Posterior vena cava (tissue), 2 donors: ENCODE results near the gene PPP2R2B. TPM values are rescaled to one million over a fixed set of nuclear protein-coding genes. Genes with fewer than 3 reads are reported as not detected.

ENCODE experiments used
- DNase-seq: peaks from one replicate; pipeline ENCODE4 v3.0.0-alpha.2; 2020; ENCODE audit warnings: low spot score
- intact Hi-C, 2 donors: fragments of 100-400 bp; cut with DNase I; formaldehyde crosslinking; loops; one replicate each; pipeline versions ENCODE4 v1.14.1 to v1.14.2; 2022 to 2023
- total RNA-seq, 2 donors: library from RNA; stranded (reverse); fragmentation: NEBNext Ultra II Directional; extraction: Animal tissue kit (Norgen Biotek cat#: 25700); gene quantifications; one replicate each; pipeline ENCODE4 v1.2.1, GENCODE V29; 2021
- donor health status: DM: yes; HTN: yes; CAD: no.
- donor health status: DM: yes; HTN: yes; CAD: no.

PPP2R2B gene
- total RNA-seq, 2 donors from 2014 or later, result 17.3 to 53.1 TPM

- DNase-seq, result no peak
- intact Hi-C loops, result no loop called here
These were observed 157.3 kb downstream of the PPP2R2B start for GRCh38 chr5:146721073-146721815.

GRCh38 chr5:146720107-146720506 lies 158.4 kb downstream of the PPP2R2B start:
- no peak for DNase-seq
- intact Hi-C loops, result no loop called here

GRCh38 chr5:146719179-146719578 lies 159.4 kb downstream of the PPP2R2B start:
- DNase-seq, result no peak

GRCh38 chr5:146718609-146719008 lies 159.9 kb downstream of the PPP2R2B start:
- intact Hi-C loops, result no loop called here
- DNase-seq, result no peak

More at GRCh38 chr5:146719179-146719578, 159.4 kb downstream of the PPP2R2B start:
- intact Hi-C loops, result no loop called here

GRCh38 chr5:146717951-146718350 lies 160.6 kb downstream of the PPP2R2B start:
- intact Hi-C loops, result no loop called here
- no peak for DNase-seq

- intact Hi-C loops, result no loop called here
- DNase-seq, result no peak
These were observed 161.9 kb downstream of the PPP2R2B start for GRCh38 chr5:146716636-146717035.

GRCh38 chr5:146710348-146710747 lies 168.2 kb downstream of the PPP2R2B start:
- intact Hi-C loops, result no loop called here
- no peak for DNase-seq

- intact Hi-C loops, result no loop called here
- no peak for DNase-seq
These were observed 171.2 kb downstream of the PPP2R2B start for GRCh38 chr5:146707316-146707715.

GRCh38 chr5:146706321-146706972 lies 172.1 kb downstream of the PPP2R2B start:
- intact Hi-C loops, result no loop called here
- peak; percentile 72 for DNase-seq

- intact Hi-C loops, result no loop called here
- DNase-seq, result no peak
These were observed 173.4 kb downstream of the PPP2R2B start for GRCh38 chr5:146704949-146705665.

- intact Hi-C loops, result no loop called here
- no peak for DNase-seq
These were observed 174.7 kb downstream of the PPP2R2B start for GRCh38 chr5:146703899-146704298.

- intact Hi-C loops, result no loop called here
- DNase-seq, result no peak
These were observed 175.1 kb downstream of the PPP2R2B start for GRCh38 chr5:146703499-146703898.

GRCh38 chr5:146699664-146700418 lies 178.7 kb downstream of the PPP2R2B start:
- DNase-seq, result no peak
- intact Hi-C loops, result no loop called here

- DNase-seq, result no peak
- intact Hi-C loops, result no loop called here
These were observed 179.4 kb downstream of the PPP2R2B start for GRCh38 chr5:146699138-146699537.

- intact Hi-C loops, result no loop called here
- DNase-seq, result no peak
These were observed 179.9 kb downstream of the PPP2R2B start for GRCh38 chr5:146698651-146699050.

- no peak for DNase-seq
- intact Hi-C loops, result no loop called here
These were observed 181.3 kb downstream of the PPP2R2B start for GRCh38 chr5:146697211-146697610.

GRCh38 chr5:146695646-146696045 lies 182.9 kb downstream of the PPP2R2B start:
- intact Hi-C loops, result no loop called here
- no peak for DNase-seq

- intact Hi-C loops, result no loop called here
- DNase-seq, result no peak
These were observed 187.6 kb downstream of the PPP2R2B start for GRCh38 chr5:146690880-146691355.

- no peak for DNase-seq
- intact Hi-C loops, result no loop called here
These were observed 190.9 kb downstream of the PPP2R2B start for GRCh38 chr5:146687630-146688029.

- DNase-seq, result no peak
- intact Hi-C loops, result no loop called here
These were observed 194.7 kb downstream of the PPP2R2B start for GRCh38 chr5:146683861-146684260.
